K562 (cell line): ENCODE data around the gene NPC1. TPM values are rescaled to one million over a fixed set of nuclear protein-coding genes. Genes with fewer than 3 reads are reported as not detected.
A peak's percentile ranks its signal among the peaks of the same experiment; 100 is the strongest.

Source experiments
- ARID3A ChIP-seq: IDR thresholded peaks from 2 replicates; pipeline ENCODE4 v1.6.1; 2012; ENCODE audit warnings: low read depth, low read length, improper control_type of control experiment, borderline replicate concordance
- ATF3 ChIP-seq, 2 experiments: fragments of 450-650 bp in 1 of 2; sonication (generic) in 1 of 2; formaldehyde crosslinking in 1 of 2; IDR thresholded peaks in 1 of 2; conservative IDR thresholded peaks in 1 of 2; 2 replicates each; pipeline versions ENCODE4 v1.6.1 to v1.8.1; 2016 to 2023; ENCODE audit warnings: mild to moderate bottlenecking in 2 of 2, moderate library complexity in 2 of 2, inconsistent platforms in 1 of 2, missing genetic modification reagents in 1 of 2
- CBX1 ChIP-seq: sonication (generic); IDR thresholded peaks from 2 replicates; pipeline ENCODE4 v1.6.1; 2016; ENCODE audit warnings: antibody characterized with exemption, low read depth, mild to moderate bottlenecking
- L3MBTL2 ChIP-seq: fragments of 450-650 bp; IDR thresholded peaks from 2 replicates; pipeline ENCODE4 v1.6.1; 2016; ENCODE audit warnings: mild to moderate bottlenecking, moderate library complexity
- NCOA6 ChIP-seq: fragments of 450-650 bp; IDR thresholded peaks from 2 replicates; pipeline ENCODE4 v1.6.1; 2017; ENCODE audit warnings: mild to moderate bottlenecking
- NKRF ChIP-seq: fragments of 450-650 bp; IDR thresholded peaks from 2 replicates; pipeline ENCODE4 v1.6.1; 2016; ENCODE audit warnings: borderline replicate concordance
- PBX2 ChIP-seq, 2 experiments: IDR thresholded peaks in 1 of 2; conservative IDR thresholded peaks in 1 of 2; 2 replicates each; pipeline ENCODE4 v1.6.1; 2016; ENCODE audit warnings: low read depth in 2 of 2, mild to moderate bottlenecking in 1 of 2, missing compliant biosample characterization in 1 of 2, missing genetic modification characterization in 1 of 2, moderate library complexity in 1 of 2
- PCBP1 ChIP-seq: fragments of 200-400 bp; formaldehyde crosslinking; IDR thresholded peaks from 2 replicates; pipeline ENCODE4 v1.6.1; 2018; ENCODE audit warnings: mild to moderate bottlenecking, low read depth, low read length; ENCODE audit not compliant: poor library complexity, severe bottlenecking
- POU5F1 ChIP-seq: fragments of 150-350 bp; IDR thresholded peaks from 2 replicates; pipeline ENCODE4 v1.6.1; 2014; ENCODE audit warnings: borderline replicate concordance, low read length, low read depth, mild to moderate bottlenecking; ENCODE audit not compliant: partially characterized antibody
- polyA plus RNA-seq, 8 experiments: library from polyadenylated mRNA; depleted of rRNA in 4 of 8; stranded (reverse) in 5 of 8; unstranded in 3 of 8; fragments of >200 nt; fragmentation: Nextera tagmentation in 2 of 8; fragmentation: Illumina TruSeq in 1 of 8; extraction: Ambion mirVana in 2 of 8; extraction: Trizol in 1 of 8; gene quantifications; 2 replicates each; pipeline versions ENCODE4 v1.2.1 to v1.2.3, GENCODE V29; 2011 to 2014; ENCODE audit warnings: inconsistent platforms in 1 of 8, missing spikeins in 1 of 8
- total RNA-seq, 7 experiments: library from RNA; depleted of rRNA in 6 of 7; stranded (reverse); fragments of >200 nt in 6 of 7; fragmentation: Illumina TruSeq in 2 of 7; extraction: Trizol in 2 of 7; gene quantifications; 2 replicates each; pipeline versions ENCODE4 v1.2.1 to v1.2.3, GENCODE V29; 2011 to 2021; ENCODE audit warnings: low replicate concordance in 1 of 7

NPC1 gene
- total and polyA plus RNA-seq, 9 of the 15 experiments (the other 6 are each of a cell fraction or from before 2014, with no cell fraction given) = 17.1 to 45.9 (median 27.6) TPM

- TF ChIP-seq PBX2 (CRISPR knock-in tag; IDR thresholded peaks at IDR 0.05; ENCODE audit: low read depth) (no peak), PBX2 (tag; conservative IDR thresholded peaks at IDR 0.05; ENCODE audit: low read depth) (no peak), ATF3 (IDR thresholded peaks at IDR 0.05) (no peak), ATF3 (CRISPR knock-in tag; conservative IDR thresholded peaks at IDR 0.05) (peak; percentile 75; the same call in 1 of the 2 replicates), POU5F1 (no peak), CBX1 (peak; percentile 24; the same call in 1 of the 2 replicates), NKRF (peak; percentile 95), NCOA6 (0 out of 2 replicates have a peak, but pooled peaks have one; percentile 10), L3MBTL2 (peak; percentile 71), PCBP1 (peak; percentile 92), ARID3A (no peak)
Measured at GRCh38 chr18:23586249-23587196, at the start of gene NPC1 (continued).
